HG03378 (cell line): ENCODE results near the gene PFKL.
"Not testable (repeated sequence)": the region's sequence is repeated elsewhere in the genome, so short reads cannot be mapped to it uniquely, and the experiment has no call there.

Experiments used
- ATAC-seq: cut with Tn5 transposase; IDR thresholded peaks from one replicate; pipeline ENCODE4 v1.9.1; 2021; ENCODE audit warnings: mild to moderate bottlenecking, moderate library complexity; ENCODE audit not compliant: unreplicated experiment

Gene PFKL

GRCh38 chr21:44354775-44355771 lies 55.2 kb downstream of the PFKL start:
- ATAC-seq: no peak

GRCh38 chr21:44356160-44356559 lies 56.3 kb downstream of the PFKL start:
- no peak for ATAC-seq

- no peak for ATAC-seq
Measured at GRCh38 chr21:44356636-44357035, 56.8 kb downstream of the PFKL start.

- ATAC-seq: no peak
Measured at GRCh38 chr21:44357064-44357837, 57.4 kb downstream of the PFKL start.

- ATAC-seq: no peak
Measured at GRCh38 chr21:44359396-44359795, 59.5 kb downstream of the PFKL start.

DNA sequence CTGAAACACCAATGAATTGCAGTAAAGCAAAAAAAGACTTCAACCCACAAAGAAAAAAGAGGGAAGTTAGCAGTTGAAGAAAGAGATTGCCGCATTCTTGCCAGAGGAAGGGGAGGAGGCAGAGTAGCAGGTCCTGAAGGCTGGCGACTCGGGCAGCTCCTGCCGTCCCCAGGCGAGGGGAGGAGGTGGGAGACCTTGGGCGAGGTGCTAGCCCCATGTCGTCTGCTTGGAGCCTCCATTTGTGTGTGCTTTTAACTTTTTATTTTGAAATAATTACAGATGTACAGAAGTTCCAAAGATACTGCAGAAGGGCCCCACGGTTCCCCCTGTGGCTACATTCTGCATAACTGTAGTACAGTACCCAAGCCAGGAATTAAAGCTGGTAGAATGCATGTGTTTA lies 60.3 kb downstream of the PFKL start:
- no peak for ATAC-seq

- not testable (repeated sequence) for ATAC-seq
Measured at GRCh38 chr21:44361903-44362302, 62.0 kb downstream of the PFKL start.

DNA sequence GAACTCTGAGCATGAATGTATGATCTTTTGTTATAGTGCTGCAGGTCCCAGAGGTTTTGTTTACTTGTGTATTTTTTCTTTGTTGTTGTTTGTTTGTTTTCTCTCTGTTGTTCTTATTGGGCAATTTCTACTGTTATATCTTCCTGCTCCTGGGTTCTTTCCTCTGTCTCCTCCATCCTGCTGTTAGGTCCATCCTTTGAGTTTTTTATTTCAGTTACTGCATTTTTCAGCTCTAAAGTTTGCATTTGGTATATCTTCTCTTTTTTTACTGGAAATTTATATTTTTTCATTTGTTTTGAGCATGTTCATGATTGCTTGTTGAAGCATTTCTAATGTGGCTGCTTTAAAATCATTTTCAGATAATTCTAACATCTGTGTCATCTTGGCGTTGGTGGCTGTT lies 63.4 kb downstream of the PFKL start:
- no peak for ATAC-seq

GRCh38 chr21:44364151-44365053 lies 64.5 kb downstream of the PFKL start:
- ATAC-seq: no peak

- ATAC-seq: no peak
Measured at GRCh38 chr21:44365251-44365966, 65.6 kb downstream of the PFKL start.

DNA sequence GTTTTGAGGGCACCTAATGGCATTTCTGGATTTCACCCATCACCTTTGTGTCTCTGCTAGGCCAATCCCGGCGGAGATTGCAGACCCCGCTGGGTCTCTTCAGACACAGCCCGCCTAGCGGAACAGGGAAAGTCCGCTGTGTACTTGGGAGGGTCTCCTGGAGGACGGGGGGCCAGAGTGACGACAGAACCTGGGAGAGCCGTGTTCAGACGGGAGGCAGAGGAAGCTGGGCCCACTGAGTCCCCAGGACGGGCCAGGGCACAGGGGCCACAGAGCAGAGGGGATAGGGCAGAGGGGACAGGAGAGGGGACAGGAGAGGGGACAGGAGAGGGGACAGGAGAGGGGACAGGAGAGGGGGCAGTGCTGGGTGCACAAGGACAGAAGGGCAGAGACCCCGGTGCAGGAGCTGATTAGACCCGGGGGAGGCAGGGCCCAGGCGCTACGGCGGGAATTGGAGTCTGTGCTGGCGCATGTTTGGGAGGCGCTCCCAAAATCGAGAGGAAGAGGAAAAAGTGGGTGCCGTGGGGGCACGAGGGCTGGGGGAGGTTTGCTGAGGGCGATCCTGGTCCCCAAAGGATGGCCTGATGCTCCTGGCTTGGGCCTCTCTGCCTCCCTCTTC lies 66.2 kb downstream of the PFKL start:
- ATAC-seq: no peak

DNA sequence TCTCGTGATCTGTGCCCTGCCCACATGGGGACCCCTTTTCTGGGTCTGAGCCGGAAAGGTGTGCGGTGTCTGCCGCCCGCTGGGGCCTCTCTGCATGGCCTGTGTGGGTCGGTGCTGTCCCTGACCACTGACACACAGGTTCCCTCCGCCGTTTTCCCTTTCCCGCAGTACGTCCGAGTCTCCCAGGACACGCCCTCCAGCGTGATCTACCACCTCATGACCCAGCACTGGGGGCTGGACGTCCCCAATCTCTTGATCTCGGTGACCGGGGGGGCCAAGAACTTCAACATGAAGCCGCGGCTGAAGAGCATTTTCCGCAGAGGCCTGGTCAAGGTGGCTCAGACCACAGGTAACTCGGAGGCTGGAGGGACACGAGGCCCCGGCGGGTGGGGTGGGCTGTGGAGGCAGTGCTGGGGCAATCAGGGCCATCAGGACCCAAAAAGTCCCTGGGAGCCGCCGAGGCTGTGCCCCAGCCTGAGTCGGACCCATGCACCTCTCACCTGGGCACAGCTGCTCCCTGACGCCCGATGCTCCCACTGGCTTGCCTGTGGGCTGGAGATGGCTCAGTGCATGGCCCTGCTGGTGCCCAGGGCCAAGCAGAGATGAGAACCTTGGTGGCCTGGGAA lies 66.8 kb downstream of the PFKL start:
- ATAC-seq: no peak

GRCh38 chr21:44368711-44369446 lies 69.0 kb downstream of the PFKL start:
- no peak for ATAC-seq

- ATAC-seq: no peak
Measured at GRCh38 chr21:44370027-44370735, 70.3 kb downstream of the PFKL start.

DNA sequence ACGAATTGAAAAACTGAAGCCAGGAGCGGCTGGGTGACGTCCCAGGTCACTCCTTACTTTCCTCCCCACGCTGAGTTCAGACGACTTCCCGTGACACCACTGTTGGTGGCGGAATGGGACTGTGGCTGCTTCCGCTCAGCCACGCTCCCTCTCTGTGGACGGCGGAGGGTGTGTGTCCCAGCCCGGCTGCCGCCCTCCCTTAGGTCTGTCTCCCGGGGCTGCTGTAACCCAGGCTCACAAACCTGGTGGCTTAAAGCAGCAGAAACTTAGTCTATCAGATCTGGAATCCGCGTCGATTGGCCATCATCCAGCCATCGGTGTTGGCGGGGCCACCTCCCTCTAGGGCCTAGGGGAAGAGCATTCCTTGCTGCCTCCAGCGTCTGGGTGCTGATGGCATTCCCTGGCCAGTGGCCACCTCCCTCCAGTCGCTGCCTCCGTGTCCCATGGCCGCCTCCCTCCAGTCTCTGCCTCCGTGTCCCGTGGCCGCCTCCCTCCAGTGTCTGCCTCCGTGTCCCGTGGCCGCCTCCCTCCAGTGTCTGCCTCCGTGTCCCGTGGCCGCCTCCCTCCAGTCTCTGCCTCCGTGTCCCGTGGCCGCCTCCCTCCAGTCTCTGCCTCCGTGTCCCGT lies 71.0 kb downstream of the PFKL start:
- no peak for ATAC-seq

- no peak for ATAC-seq
Measured at GRCh38 chr21:44371596-44371995, 71.7 kb downstream of the PFKL start.

DNA sequence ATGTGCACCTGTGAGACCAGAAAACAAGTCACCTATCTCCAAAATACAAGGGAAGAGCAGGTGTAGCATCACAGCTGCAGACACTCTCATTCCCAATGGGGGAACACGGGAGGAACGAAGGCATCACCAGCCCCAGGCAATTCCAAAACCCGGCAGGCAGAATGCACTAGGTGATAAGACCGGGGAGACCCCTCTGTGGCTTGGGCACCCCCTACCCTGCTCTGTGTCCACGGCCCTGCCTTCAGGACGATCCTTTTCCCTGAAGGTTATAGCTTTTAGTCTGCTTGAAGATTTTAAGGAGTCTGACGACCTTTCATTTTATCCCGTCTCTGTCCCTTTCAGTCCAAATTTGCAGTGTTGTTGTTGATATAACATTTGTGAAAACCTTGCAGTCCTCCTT lies 72.8 kb downstream of the PFKL start:
- ATAC-seq: no peak
